RWPE2 (cell line): Measurements from ENCODE around the gene HERC3.

Experiments
- ATAC-seq: fragments of 200-7000 bp; cut with Tn5 transposase; 3 replicates; pipeline ENCODE4 v1.9.1; 2021; ENCODE audit warnings: low read depth
- DNase-seq: peaks from one replicate; pipeline ENCODE4 v3.0.0-alpha.2; 2020; ENCODE audit warnings: low spot score
- H3K27ac ChIP-seq: fragments of 450-650 bp; 2 replicates; pipeline ENCODE4 v1.5.1; 2017; ENCODE audit warnings: mild to moderate bottlenecking; ENCODE audit not compliant: poor library complexity, severe bottlenecking
- H3K27me3 ChIP-seq: fragments of 250-450 bp; sonication (Bioruptor Pico); 2 replicates; pipeline ENCODE4 v1.5.1; 2021; ENCODE audit warnings: mild to moderate bottlenecking, moderate library complexity; ENCODE audit not compliant: insufficient read depth, poor library complexity, severe bottlenecking
- H3K36me3 ChIP-seq: fragments of 250-450 bp; sonication (Bioruptor Pico); 2 replicates; pipeline ENCODE4 v1.5.1; 2020; ENCODE audit warnings: low read depth, mild to moderate bottlenecking, moderate library complexity
- H3K4me1 ChIP-seq: fragments of 250-450 bp; sonication (Bioruptor Pico); 2 replicates; pipeline ENCODE4 v1.5.1; 2021; ENCODE audit warnings: mild to moderate bottlenecking, moderate library complexity; ENCODE audit not compliant: insufficient read depth, poor library complexity, severe bottlenecking
- H3K4me3 ChIP-seq: fragments of 250-450 bp; sonication (Bioruptor Pico); 2 replicates; pipeline ENCODE4 v1.5.1; 2021; ENCODE audit warnings: mild to moderate bottlenecking, moderate library complexity; ENCODE audit not compliant: severe bottlenecking
- H3K9me3 ChIP-seq: fragments of 250-450 bp; sonication (Bioruptor Pico); 2 replicates; pipeline ENCODE4 v1.5.1; 2021; ENCODE audit warnings: mild to moderate bottlenecking, moderate library complexity; ENCODE audit not compliant: severe bottlenecking
- CTCF ChIP-seq: fragments of 450-650 bp; IDR thresholded peaks from one replicate; pipeline ENCODE4 v1.5.1; 2017; ENCODE audit warnings: mild to moderate bottlenecking, moderate library complexity; ENCODE audit not compliant: poor library complexity, severe bottlenecking

Gene HERC3

GRCh38 chr4:88709989-88710388 is 117.7 kb downstream of the HERC3 start:
- DNase-seq (no peak), ATAC-seq (no peak)
- TF ChIP-seq CTCF = no peak
- Histone ChIP-seq H3K4me1 (no peaks in the 10 kb centered on the region), H3K4me3 (no peak overlapping the region), H3K9me3 (no peaks in the 10 kb centered on the region), H3K36me3 (peaks cover 93% of the 10 kb centered on the region), H3K27ac (no peak overlapping the region), H3K27me3 (no peaks in the 10 kb centered on the region)

DNA sequence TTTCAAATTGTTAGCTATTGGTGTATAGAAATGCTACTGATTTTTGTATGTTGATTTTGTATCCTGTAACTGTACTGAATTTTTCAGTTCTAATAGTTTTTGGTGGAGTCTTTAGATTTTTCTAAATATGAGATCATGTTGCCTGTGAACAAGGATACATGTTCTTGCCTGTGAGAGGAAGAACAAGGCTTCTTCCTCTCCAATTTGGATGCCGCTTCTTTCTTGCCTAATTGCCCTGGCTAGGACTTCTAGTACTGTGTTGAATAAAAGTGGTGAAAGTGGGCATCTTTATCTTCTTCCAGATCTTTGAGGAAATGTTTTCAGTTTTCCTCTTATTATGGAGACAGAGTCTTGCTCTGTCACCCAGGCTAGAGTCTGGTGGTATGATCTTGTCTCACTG is 121.5 kb downstream of the HERC3 start:
- no peak overlapping the region for H3K27ac ChIP-seq
- H3K27me3 ChIP-seq = no peaks in the 10 kb centered on the region
- no peak overlapping the region for H3K4me3 ChIP-seq
- DNase-seq (no peak), ATAC-seq (no peak)
- H3K9me3 ChIP-seq = no peaks in the 10 kb centered on the region
- no peak for TF ChIP-seq CTCF
- H3K4me1 ChIP-seq = no peaks in the 10 kb centered on the region
- peaks cover 86% of the 10 kb centered on the region for H3K36me3 ChIP-seq

DNA sequence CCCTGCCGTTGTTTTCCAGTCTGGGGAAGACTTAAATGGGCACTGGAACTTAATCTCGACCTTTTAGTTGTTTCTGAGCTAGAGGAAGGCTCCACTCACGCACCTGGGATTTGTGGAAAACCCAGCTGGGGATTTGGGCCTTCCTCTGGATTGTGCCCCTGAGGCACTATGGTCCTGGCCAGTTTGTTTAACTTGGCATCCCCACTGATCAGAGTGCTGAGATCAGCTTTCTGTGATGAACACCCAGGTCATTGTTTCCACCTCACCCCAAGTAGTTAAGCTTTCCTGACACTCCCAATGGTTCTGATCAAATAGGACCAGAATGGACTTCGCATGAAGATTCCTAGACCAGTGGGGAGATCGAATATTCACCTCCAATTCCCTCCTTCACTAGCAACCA is 125.8 kb downstream of the HERC3 start:
- no peak overlapping the region for H3K4me3 ChIP-seq
- H3K27me3 ChIP-seq = no peaks in the 10 kb centered on the region
- H3K9me3 ChIP-seq = no peaks in the 10 kb centered on the region
- H3K36me3 ChIP-seq = peaks cover 77% of the 10 kb centered on the region
- no peaks in the 10 kb centered on the region for H3K4me1 ChIP-seq
- DNase-seq (no peak), ATAC-seq (no peak)
- TF ChIP-seq CTCF = no peak
- no peak overlapping the region for H3K27ac ChIP-seq

DNA sequence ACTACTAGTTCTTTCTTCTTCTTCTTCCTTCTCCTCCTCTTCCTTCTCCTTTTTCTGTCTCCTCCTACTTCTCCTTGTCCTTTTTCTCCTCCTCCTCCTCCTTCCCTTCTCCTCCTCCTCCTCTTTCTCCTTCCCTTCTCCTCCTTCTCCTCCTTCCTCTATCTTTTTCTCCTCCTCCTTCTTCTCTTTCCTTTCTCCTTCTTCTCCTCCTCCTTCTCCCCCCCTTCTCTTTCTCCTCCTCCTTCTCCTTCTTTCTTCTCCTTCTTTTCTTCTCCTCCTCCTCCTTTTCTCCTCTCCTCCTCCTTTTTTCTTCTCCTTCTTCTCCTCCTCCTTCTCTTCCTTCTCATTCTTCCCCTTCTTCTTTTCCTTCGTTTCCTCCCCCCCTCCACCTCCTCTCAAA is 127.1 kb downstream of the HERC3 start:
- no peak for DNase-seq
- Histone ChIP-seq H3K9me3 (no peaks in the 10 kb centered on the region), H3K4me3 (no peak overlapping the region), H3K27ac (no peak overlapping the region), H3K4me1 (no peaks in the 10 kb centered on the region), H3K27me3 (no peaks in the 10 kb centered on the region), H3K36me3 (peaks cover 77% of the 10 kb centered on the region)
- no peak for TF ChIP-seq CTCF
- ATAC-seq = no peak

- no peak for TF ChIP-seq CTCF
- no peak overlapping the region for H3K27ac ChIP-seq
- no peaks in the 10 kb centered on the region for H3K9me3 ChIP-seq
- no peaks in the 10 kb centered on the region for H3K27me3 ChIP-seq
- H3K36me3 ChIP-seq = peaks cover 81% of the 10 kb centered on the region
- ATAC-seq = no peak
- no peaks in the 10 kb centered on the region for H3K4me1 ChIP-seq
- no peak for DNase-seq
- no peak overlapping the region for H3K4me3 ChIP-seq
Measured at GRCh38 chr4:88720451-88721428, 128.5 kb downstream of the HERC3 start.
